RWPE1 (cell line): ENCODE data around the gene MAP3K20.
"Not testable (repeated sequence)": the region's sequence is repeated elsewhere in the genome, so short reads cannot be mapped to it uniquely, and the experiment has no call there.

ENCODE experiments used
- CTCF ChIA-PET: fragments of 350-600 bp; sonication (Branson Sonifier 250); formaldehyde crosslinking; extraction: SDS; loops from one replicate; lab custom pipeline; 2021; lab: Yijun Ruan, JAX
- POLR2A ChIA-PET: fragments of 400-600 bp; formaldehyde crosslinking; extraction: SDS; loops from one replicate; lab custom pipeline; 2020; ENCODE audit warnings: antibody characterized with exemption; ENCODE audit not compliant: low non-redundant PET; lab: Yijun Ruan, JAX
- DNase-seq: peaks from one replicate; pipeline ENCODE4 v3.0.0; 2012; ENCODE audit warnings: low spot score
- H3K27ac ChIP-seq: fragments of 450-650 bp; 2 replicates; pipeline ENCODE4 v1.5.1; 2017
- TF ChIP-seq, protein P1 (sequence below): fragments of 450-650 bp; conservative IDR thresholded peaks from 2 replicates; pipeline ENCODE4 v1.5.1; 2017; ENCODE audit warnings: low read depth, mild to moderate bottlenecking

Gene MAP3K20

DNA sequence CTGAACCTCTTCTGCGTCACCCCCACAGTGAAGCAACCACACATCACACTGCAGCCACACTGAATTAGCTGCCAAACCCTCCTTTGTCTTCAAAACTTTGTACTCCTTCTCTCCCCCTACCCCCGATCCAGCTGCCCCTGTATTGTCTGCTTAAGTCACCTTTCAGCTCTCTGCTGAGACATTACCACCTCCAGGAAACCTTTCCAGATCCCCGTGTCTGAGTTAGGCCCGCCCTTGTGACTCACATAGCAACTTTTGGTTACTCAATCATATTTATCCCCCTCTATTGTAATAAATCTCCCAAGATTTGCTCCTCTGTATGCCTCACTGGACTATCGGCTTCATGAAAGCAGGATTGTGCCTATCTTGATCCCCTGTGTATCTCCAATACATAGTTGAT, 196.2 kb downstream of the MAP3K20 start:
- peak; percentile 88 for DNase-seq
- TF ChIP-seq, protein P1, sequence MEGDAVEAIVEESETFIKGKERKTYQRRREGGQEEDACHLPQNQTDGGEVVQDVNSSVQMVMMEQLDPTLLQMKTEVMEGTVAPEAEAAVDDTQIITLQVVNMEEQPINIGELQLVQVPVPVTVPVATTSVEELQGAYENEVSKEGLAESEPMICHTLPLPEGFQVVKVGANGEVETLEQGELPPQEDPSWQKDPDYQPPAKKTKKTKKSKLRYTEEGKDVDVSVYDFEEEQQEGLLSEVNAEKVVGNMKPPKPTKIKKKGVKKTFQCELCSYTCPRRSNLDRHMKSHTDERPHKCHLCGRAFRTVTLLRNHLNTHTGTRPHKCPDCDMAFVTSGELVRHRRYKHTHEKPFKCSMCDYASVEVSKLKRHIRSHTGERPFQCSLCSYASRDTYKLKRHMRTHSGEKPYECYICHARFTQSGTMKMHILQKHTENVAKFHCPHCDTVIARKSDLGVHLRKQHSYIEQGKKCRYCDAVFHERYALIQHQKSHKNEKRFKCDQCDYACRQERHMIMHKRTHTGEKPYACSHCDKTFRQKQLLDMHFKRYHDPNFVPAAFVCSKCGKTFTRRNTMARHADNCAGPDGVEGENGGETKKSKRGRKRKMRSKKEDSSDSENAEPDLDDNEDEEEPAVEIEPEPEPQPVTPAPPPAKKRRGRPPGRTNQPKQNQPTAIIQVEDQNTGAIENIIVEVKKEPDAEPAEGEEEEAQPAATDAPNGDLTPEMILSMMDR, result no peak
- ChIA-PET POLR2A (no interaction called here), CTCF (interaction anchor here (0.6 kb wide), 1 partner anchor 36 kb away, joined by 3 read pairs; no protein-coding TSS in a partner anchor)
- no peak overlapping the region for H3K27ac ChIP-seq

DNA sequence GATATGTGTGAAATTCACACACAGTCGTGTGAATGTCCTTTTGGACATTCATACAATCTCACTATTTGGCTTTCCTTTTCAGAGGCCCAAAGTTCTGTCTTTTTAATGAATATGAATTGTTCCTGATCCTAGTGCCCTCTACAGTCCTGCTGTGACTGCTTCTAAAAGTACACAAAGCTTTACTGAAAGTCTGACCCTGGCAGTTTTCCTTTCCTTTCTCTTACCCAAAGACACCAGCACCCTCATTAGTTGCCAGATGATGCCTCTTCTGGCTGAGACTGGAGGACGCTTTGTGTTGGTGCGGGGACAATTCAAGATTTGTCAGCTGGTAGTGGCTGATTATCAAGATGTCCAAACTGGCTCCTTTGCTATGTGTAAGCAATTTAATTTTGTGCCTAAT, 197.2 kb downstream of the MAP3K20 start:
- ChIA-PET CTCF (interaction anchor here (0.6 kb wide), 1 partner anchor 180 kb away, joined by 3 read pairs; no protein-coding TSS in a partner anchor), POLR2A (no interaction called here)
- TF ChIP-seq, protein P1, result no peak
- no peak for DNase-seq
- H3K27ac ChIP-seq, result no peak overlapping the region

DNA sequence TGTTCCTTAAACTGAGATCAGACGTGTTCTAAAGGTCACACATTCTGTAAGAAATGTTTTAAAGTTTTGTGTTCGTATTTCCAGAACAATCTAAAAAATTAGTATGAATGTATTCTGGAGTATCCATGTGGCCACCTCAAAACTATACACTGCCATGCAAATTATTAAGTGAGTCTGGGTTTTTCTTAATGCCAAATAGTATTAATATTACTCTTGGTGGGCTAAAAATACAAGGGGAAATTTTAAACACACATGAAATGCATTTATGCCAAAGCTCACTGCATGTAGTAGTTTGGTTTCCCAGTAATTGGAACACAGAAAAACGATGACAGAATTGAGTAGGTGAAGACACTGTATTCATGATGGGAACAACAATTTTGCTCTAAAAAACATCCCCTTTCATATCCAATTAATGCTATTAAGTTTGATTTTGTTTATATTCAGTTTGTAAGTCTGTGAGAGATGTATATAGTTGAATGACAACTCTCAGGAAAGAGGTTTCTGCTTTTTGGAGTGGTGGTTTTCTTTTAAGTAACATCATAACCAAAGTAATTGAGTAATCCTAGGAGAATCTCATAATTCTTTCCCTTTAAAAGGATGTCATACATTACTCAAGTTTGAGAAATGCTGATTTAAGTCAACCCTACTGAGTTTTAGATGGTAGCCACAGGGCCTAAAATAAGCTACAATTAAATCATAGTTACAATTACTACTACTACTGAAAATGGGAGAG, 203.3 kb downstream of the MAP3K20 start:
- no peak for DNase-seq
- ChIA-PET CTCF (interaction anchor here (0.6 kb wide), 1 partner anchor 98 kb away, joined by 3 read pairs; no protein-coding TSS in a partner anchor), POLR2A (no interaction called here)
- TF ChIP-seq, protein P1, result no peak
- H3K27ac ChIP-seq, result no peak overlapping the region

DNA sequence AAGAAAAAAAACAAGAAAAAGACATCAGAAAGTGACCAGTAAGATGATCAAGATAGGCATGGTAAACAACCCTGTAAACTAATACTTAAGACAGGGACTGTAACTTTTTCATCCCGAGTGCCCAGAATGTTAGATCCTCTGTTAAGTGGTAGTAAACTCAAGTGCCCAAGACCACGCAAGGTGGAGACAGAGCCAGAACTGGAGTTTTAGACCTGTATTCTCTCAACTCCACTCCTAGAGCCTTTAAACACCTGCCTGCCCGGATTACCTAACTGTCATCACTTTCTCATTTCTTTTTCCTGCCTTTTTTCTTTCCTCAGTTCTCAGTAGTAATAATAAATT, 203.9 kb downstream of the MAP3K20 start:
- ChIA-PET POLR2A (no interaction called here), CTCF (interaction anchor here (0.6 kb wide), 1 partner anchor 98 kb away, joined by 3 read pairs; no protein-coding TSS in a partner anchor)
- TF ChIP-seq, protein P1, result no peak
- DNase-seq, result no peak
- H3K27ac ChIP-seq, result no peak overlapping the region

DNA sequence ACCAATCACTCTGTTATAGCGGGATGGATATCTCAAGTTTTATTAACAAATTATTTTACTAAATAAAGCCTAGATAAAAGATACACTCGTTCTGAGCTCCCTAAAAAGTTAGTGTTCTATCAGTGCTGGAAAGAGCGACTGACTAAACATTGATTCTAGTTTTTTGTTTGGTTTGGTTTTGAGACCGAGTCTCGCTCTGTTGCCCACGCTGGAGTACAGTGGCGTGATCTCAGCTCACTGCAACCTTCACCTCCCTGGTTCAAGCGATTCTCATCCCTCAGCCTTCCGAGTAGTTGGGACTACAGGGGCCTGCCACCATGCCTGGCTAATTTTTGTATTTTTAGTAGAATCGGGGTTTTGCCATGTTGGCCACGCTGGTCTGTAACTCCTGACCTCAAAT, 205.2 kb downstream of the MAP3K20 start:
- DNase-seq, result no peak
- ChIA-PET POLR2A (no interaction called here), CTCF (interaction anchor here (0.6 kb wide), 1 partner anchor 68 kb away, joined by 3 read pairs; no protein-coding TSS in a partner anchor)
- H3K27ac ChIP-seq, result no peak overlapping the region
- TF ChIP-seq, protein P1, result no peak

DNA sequence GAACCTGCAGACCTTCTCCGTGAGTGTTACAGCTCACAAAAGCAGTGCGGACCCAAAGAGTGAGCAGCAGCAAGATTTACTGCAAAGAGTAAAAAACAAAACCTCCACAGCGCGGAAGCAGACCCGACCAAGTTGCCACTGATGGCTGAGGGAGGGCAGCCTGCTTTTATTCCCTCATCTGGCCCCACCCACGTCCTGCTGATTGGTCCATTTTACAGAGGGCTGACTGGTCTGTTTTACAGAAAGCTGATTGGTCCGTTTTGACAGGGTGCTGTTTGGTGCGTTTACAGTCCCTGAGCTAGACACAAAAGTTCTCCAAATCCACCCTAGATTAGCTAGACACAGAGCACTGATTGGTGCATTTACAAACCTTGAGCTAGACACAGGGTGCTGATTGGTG, 206.3 kb downstream of the MAP3K20 start:
- H3K27ac ChIP-seq, POLR2A ChIA-PET, DNase-seq, CTCF ChIA-PET: not testable (repeated sequence)
